NCI-H2081 treated with DMSO at 0.1 percent for 48 hours (cell line): ENCODE results near the gene ARSB.
"Not testable (repeated sequence)": the region's sequence is repeated elsewhere in the genome, so short reads cannot be mapped to it uniquely, and the experiment has no call there.

Experiments used
- DNase-seq: peaks from one replicate; lab custom pipeline; 2025; lab: John Stamatoyannopoulos, UW

ARSB gene

GRCh38 chr5:78903353-78903752 is 81.8 kb downstream of the ARSB start:
- DNase-seq = no peak

- DNase-seq = no peak
These were observed 85.2 kb downstream of the ARSB start for GRCh38 chr5:78899922-78900362.

GRCh38 chr5:78896132-78896531 is 89.0 kb downstream of the ARSB start:
- DNase-seq = no peak

DNA sequence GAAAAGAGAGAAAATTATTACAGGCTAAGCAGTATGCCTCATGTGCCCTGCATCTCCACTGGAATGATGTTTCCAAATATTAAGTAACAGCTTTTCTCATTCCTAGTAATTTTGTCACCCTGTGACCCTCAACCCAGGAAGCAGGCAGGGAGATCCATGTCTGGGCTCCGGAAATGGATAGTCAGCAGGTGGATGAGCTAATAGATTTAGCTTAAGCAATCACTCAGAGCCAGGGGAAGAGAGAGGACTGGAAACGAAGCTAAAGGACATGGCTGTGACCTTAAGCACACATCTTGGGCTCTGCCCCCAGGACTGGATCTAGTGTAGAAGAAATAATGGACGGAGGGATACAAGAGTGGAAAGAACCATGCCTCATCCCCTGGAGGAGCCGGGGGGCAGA is 89.5 kb downstream of the ARSB start:
- DNase-seq = no peak

GRCh38 chr5:78893940-78894677 is 91.0 kb downstream of the ARSB start:
- no peak for DNase-seq

DNA sequence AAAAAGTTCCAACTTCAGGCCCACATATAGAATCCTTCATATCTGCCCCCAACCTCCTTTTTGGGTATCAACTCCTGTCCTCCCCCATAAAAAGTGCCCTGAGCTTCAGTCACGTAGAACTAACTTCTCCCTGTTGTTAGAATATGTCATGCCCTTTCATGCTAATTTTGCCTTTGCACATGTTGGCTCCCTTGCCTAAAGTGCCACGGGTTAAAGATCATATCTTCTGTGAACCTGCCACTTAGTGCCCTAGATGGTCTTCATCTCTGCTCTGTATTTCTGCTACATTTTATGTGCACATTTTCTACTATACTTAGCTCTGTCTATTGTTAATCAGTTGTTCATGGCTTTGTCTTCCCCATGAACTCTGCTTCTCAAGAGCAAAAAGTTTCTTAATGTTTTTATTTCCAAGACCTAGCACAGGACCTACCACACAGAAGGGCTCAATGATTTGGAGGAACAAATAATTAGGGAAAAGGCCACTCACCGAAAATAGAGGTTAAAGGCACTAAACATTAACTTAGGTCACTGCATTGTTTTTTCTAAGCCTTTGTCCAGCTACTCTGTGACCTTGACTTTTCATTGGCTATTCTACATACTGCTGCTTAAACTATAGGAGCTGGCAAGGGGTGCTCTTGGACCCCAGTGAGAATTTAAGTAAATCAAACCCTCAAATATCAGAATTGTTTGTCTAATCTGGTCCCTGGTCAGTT is 94.3 kb downstream of the ARSB start:
- DNase-seq = no peak

GRCh38 chr5:78889369-78890140 is 95.6 kb downstream of the ARSB start:
- no peak for DNase-seq

GRCh38 chr5:78888580-78889368 is 96.3 kb downstream of the ARSB start:
- DNase-seq = no peak

- no peak for DNase-seq
These were observed 97.6 kb downstream of the ARSB start for GRCh38 chr5:78887384-78888118.

DNA sequence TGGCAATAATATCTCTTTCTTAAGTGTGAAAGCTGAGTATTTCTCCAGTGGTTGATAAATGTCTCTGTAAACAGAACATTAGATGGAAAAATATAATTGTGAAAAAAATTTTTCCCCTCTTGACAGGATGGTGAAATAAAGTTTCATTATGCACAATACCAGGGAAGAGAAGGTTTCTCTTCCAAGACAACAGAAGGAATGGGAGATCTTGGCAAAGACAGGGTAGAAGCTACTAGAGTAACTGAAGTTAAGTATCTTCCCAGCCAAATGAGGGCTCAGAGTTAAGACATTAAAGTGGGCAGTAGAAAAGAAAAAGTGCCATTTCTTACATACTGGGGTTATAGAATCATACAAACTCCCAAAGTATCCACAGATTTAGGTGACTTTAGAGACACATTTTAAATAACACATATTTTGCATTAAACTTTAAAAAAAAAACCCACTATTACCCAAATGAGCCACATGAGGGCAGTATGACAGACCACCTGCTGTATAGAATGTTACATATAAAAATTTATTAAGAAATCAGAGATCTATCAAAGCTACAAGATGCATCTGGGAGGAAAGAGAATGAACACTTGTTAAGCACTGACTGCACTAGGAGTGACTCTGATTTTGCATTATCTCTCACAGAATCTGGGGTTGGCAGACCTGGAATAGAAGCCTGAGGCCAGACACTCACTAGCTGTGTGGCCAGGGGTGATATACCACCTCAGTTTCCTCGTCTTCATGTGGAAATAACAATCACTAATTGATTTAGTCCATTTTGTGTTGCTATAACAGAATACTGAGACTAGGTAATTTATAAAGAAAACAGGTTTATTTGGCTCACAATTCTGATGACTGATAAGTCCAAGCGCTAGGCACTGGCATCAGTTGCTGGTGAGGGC is 98.5 kb downstream of the ARSB start:
- no peak for DNase-seq

DNA sequence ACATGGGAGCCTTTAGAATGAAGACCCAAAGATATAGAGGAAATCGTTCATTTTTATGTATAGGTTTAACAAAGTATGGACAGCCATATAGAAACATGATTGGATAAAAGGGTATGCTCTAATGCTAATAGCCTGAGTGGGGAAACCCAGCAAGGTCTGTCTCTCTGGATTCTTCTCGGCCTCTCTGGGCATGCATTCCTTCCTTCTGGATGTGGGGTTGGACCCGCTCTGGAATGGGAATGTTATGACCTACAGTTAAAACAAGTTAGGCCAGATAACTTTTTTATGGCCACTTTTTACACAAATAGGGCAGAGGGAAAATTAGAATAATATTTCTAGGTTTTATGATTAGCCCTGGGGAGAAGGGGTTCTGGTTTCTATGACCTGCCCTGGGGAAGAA is 103.2 kb downstream of the ARSB start:
- DNase-seq = no peak

- no peak for DNase-seq
These were observed 105.6 kb downstream of the ARSB start for GRCh38 chr5:78879516-78879915.

GRCh38 chr5:78866076-78866475 is 119.0 kb downstream of the ARSB start:
- not testable (repeated sequence) for DNase-seq

DNA sequence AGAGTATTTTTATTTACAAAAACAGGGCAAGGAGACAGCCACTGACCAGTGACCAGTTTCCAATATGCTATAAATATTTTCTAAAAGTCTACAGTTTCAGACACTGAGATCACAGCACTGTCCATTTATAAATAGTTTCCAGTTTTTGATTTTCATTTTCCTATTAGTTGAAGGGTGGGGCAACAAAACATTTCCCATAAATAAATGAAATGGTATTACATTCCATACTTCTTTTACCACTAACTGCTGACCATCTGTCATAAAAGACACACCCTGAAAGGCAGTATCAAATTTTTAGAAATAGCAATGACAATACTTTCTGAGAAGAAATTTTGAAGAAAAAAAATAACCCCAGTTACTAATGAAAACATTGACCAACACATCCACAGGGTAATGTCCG is 126.7 kb downstream of the ARSB start:
- no peak for DNase-seq

- no peak for DNase-seq
These were observed 130.1 kb downstream of the ARSB start for GRCh38 chr5:78855026-78855425.

DNA sequence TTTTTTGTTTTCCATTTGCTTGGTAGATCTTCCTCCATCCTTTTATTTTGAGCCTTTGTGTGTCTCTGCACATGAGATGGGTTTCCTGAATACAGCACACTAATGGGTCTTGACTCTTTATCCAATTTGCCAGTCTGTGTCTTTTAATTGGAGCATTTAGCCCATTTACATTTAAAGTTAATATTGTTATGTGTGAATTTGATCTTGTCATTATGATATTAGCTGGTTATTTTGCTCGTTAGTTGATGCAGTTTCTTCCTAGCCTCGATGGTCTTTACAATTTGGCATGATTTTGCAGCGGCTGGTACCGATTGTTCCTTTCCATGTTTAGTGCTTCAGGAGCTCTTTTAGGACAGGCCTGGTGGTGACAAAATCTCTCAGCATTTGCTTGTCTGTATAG is 133.2 kb downstream of the ARSB start:
- DNase-seq = not testable (repeated sequence)

- DNase-seq = no peak
These were observed 139.6 kb downstream of the ARSB start for GRCh38 chr5:78845470-78845869.

GRCh38 chr5:78843436-78843835 is 141.7 kb downstream of the ARSB start:
- DNase-seq = no peak

DNA sequence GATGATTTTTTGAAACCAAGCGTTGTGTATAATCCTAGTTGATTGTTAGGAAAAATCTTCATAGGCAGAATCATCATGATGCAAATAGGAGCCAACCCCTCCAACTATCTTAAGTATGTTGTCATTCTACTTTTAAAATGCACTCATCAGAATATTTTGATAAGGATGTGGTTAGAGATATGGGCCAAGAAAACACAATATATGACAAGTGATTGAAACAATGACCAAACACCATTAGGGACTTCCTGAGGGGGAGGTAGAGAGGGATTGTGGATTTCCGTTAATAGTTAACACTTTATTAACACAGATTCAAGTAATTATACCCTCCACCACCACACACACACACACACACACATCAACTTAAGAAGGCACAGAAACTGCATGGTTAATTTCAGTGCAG is 143.3 kb downstream of the ARSB start:
- no peak for DNase-seq

DNA sequence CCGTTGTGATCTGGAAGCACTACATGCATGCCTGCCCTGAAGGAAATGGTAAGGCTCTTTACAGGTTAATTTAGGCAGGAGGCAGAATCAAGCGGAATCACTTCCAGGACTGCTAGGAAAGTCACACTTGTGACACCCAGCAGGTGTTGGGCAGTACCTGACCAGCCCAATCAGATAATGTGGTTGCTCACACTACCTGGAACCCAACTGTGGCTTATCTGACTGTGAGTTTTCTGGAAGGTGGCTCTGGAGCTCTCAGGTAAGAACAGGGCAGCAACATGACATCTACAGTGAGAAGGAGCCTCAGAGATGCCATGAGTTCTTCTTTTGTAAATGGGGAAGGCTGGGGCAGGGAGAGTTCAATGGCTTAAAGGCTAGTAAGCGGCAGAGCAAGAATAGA is 146.4 kb downstream of the ARSB start:
- DNase-seq = no peak
